B cell (primary cell): ENCODE results near the gene RALGAPB. TPM values are rescaled to one million over a fixed set of nuclear protein-coding genes. Genes with fewer than 3 reads are reported as not detected.

Source experiments
- ATAC-seq: fragments of 200-7000 bp; cut with Tn5 transposase; one replicate; pipeline ENCODE4 v1.10.0; 2021; ENCODE audit warnings: low read depth, mild to moderate bottlenecking, moderate number of reproducible peaks, moderate library complexity
- CTCF ChIA-PET: fragments of 350-600 bp; sonication (Branson Sonifier 250); formaldehyde crosslinking; loops from one replicate; lab custom pipeline; 2021; ENCODE audit warnings: antibody characterized with exemption, inconsistent platforms; lab: Charles Lee
- POLR2A ChIA-PET: fragments of 350-600 bp; sonication (Branson Sonifier 250); formaldehyde crosslinking; loops from one replicate; lab custom pipeline; 2021; ENCODE audit warnings: antibody characterized with exemption; lab: Charles Lee
- DNase-seq: peaks from one replicate; pipeline ENCODE4 v3.0.0; 2013
- H2AFZ ChIP-seq: 2 replicates; pipeline ENCODE4 v1.6.1; 2012; ENCODE audit warnings: mild to moderate bottlenecking, low read depth, low read length; ENCODE audit not compliant: insufficient read depth, poor library complexity, severe bottlenecking
- H3K27ac ChIP-seq, 2 donors: 1 replicate in 1 of 2; 2 replicates in 1 of 2; pipeline ENCODE4 v1.5.1; 2012 to 2013; ENCODE audit warnings: low read length in 2 of 2, mild to moderate bottlenecking in 2 of 2, moderate library complexity in 1 of 2
- H3K27me3 ChIP-seq, 4 experiments: fragments of 200-600 bp in 1 of 4; sonication (generic) in 1 of 4; replicated peaks in 1 of 4; 1 replicate in 2 of 4; 2 replicates in 2 of 4; pipeline versions ENCODE4 v1.6.1 to v1.7.0; 2013 to 2016; ENCODE audit warnings: low read length in 3 of 4, mild to moderate bottlenecking in 2 of 4, mixed read lengths in 1 of 4, moderate library complexity in 1 of 4; ENCODE audit not compliant: insufficient read depth in 4 of 4, control insufficient read depth in 3 of 4; ENCODE audit errors: control extremely low read depth in 1 of 4
- H3K36me3 ChIP-seq, 2 experiments: replicated peaks in 1 of 2; 1 replicate in 1 of 2; 2 replicates in 1 of 2; pipeline versions ENCODE4 v1.6.1 to v1.7.1; 2013; ENCODE audit warnings: low read length in 1 of 2; ENCODE audit not compliant: insufficient read depth in 2 of 2, control insufficient read depth in 1 of 2; ENCODE audit errors: control extremely low read depth in 1 of 2, extremely low read depth in 1 of 2
- H3K4me1 ChIP-seq, 2 donors: fragments of 200-600 bp in 1 of 2; sonication (generic) in 1 of 2; 1 replicate in 1 of 2; 2 replicates in 1 of 2; pipeline versions ENCODE4 v1.5.1 to v1.6.1; 2013 to 2017; ENCODE audit warnings: low read length in 2 of 2; ENCODE audit not compliant: control insufficient read depth in 2 of 2, insufficient read depth in 2 of 2
- H3K4me2 ChIP-seq: replicated peaks from 2 replicates; pipeline ENCODE3; 2012; ENCODE audit warnings: mild to moderate bottlenecking, low read depth, low read length; ENCODE audit not compliant: poor library complexity, severe bottlenecking
- H3K4me3 ChIP-seq, 5 experiments: fragments of 200-600 bp in 1 of 5; sonication (generic) in 1 of 5; 1 replicate in 3 of 5; 2 replicates in 2 of 5; pipeline versions ENCODE4 v1.5.1 to v1.7.0; 2011 to 2016; ENCODE audit warnings: low read length in 4 of 5, mild to moderate bottlenecking in 4 of 5, low read depth in 2 of 5, control low read depth in 1 of 5, moderate library complexity in 1 of 5; ENCODE audit not compliant: insufficient read depth in 1 of 5; ENCODE audit errors: control extremely low read depth in 1 of 5, extremely low read depth in 1 of 5
- H3K79me2 ChIP-seq: fragments of 200-600 bp; sonication (generic); one replicate; pipeline ENCODE4 v1.6.0; 2016; ENCODE audit warnings: low read length; ENCODE audit not compliant: control insufficient read depth, insufficient read depth
- H3K9ac ChIP-seq: fragments of 200-600 bp; sonication (generic); 2 replicates; pipeline ENCODE4 v1.6.1; 2017; ENCODE audit warnings: mild to moderate bottlenecking, low read length, moderate library complexity
- H3K9me3 ChIP-seq, 3 donors: one replicate each; pipeline versions ENCODE4 v1.6.1 to v1.7.1; 2013; ENCODE audit warnings: low read length in 2 of 3; ENCODE audit not compliant: control insufficient read depth in 2 of 3, insufficient read depth in 1 of 3; ENCODE audit errors: control extremely low read depth in 1 of 3
- H4K20me1 ChIP-seq: 2 replicates; pipeline ENCODE4 v1.6.0; 2012; ENCODE audit warnings: mild to moderate bottlenecking, low read length; ENCODE audit not compliant: insufficient read depth, control insufficient read depth, poor library complexity, severe bottlenecking
- H3K27ac Mint-ChIP-seq: one replicate; pipeline ENCODE4 v1.8.0; 2021; ENCODE audit warnings: mixed read lengths
- H3K27me3 Mint-ChIP-seq: one replicate; pipeline ENCODE4 v1.8.0; 2021; ENCODE audit warnings: mixed read lengths
- H3K4me1 Mint-ChIP-seq: one replicate; pipeline ENCODE4 v1.8.0; 2021; ENCODE audit warnings: mixed read lengths
- H3K4me3 Mint-ChIP-seq: one replicate; pipeline ENCODE4 v1.8.0; 2021; ENCODE audit warnings: mixed read lengths
- H3K9me3 Mint-ChIP-seq: one replicate; pipeline ENCODE4 v1.8.0; 2022; ENCODE audit warnings: mixed read lengths; ENCODE audit not compliant: insufficient read depth
- EZH2 ChIP-seq: IDR thresholded peaks from 2 replicates; pipeline ENCODE4 v1.6.1; 2012; ENCODE audit warnings: borderline replicate concordance, low read depth, mild to moderate bottlenecking, moderate library complexity, low read length; ENCODE audit not compliant: insufficient read depth, poor library complexity, severe bottlenecking
- WGBS: methylation state at CpG from one replicate; pipeline ENCODE4 v1.1.5; 2013; ENCODE audit warnings: missing lambda C conversion rate; ENCODE audit not compliant: insufficient coverage; 5-methylcytosine and 5-hydroxymethylcytosine counted together
- intact Hi-C: fragments of 100-400 bp; cut with micrococcal nuclease; formaldehyde crosslinking; loops from one replicate; pipeline ENCODE4 v1.10.0; 2022
- polyA plus RNA-seq: library from polyadenylated mRNA; depleted of rRNA; stranded (reverse); fragments of >200 nt; gene quantifications from 2 replicates; pipeline ENCODE4 v1.2.3, GENCODE V29; 2012
- total RNA-seq, 2 donors: library from RNA; stranded (reverse); fragments of 120-200 nt in 1 of 2; gene quantifications; 1 replicate in 1 of 2; 2 replicates in 1 of 2; pipeline versions ENCODE4 v1.2.3 to v1.2.4, GENCODE V29; 2013 to 2022
- TF ChIP-seq, protein P1 (sequence below): fragments of 200-600 bp; IDR thresholded peaks from one replicate; pipeline ENCODE4 v1.8.0; 2022; ENCODE audit warnings: antibody characterized with exemption, mild to moderate bottlenecking

RALGAPB gene
- total and polyA plus RNA-seq, 2 donors (not counting 1 experiment from before 2014, with no cell fraction given), result 15.0 to 58.3 TPM

- H3K9me3 Mint-ChIP-seq, result no peaks in the 10 kb centered on the region
- ChIA-PET CTCF (no interaction called here), POLR2A (no interaction called here)
- Histone ChIP-seq H3K4me1 (peaks cover 5 to 9% of the 10 kb centered on the region in 2 donors), H3K4me2 (no peak overlapping the region), H2AFZ (no peak overlapping the region), H3K27me3 (peaks cover 0 to 32% (median 16%) of the 10 kb centered on the region in 4 experiments), H3K27ac (no peak overlapping the region), H3K9ac (no peak overlapping the region), H3K4me3 (no peak overlapping the region), H3K36me3 (no peaks in the 10 kb centered on the region), H3K79me2 (no peaks in the 10 kb centered on the region), H4K20me1 (no peaks in the 10 kb centered on the region), H3K9me3 (peaks cover 0 to 5% (median 0%) of the 10 kb centered on the region in 3 donors)
- no peak for ATAC-seq
- no peak for TF ChIP-seq EZH2
- TF ChIP-seq, protein P1, sequence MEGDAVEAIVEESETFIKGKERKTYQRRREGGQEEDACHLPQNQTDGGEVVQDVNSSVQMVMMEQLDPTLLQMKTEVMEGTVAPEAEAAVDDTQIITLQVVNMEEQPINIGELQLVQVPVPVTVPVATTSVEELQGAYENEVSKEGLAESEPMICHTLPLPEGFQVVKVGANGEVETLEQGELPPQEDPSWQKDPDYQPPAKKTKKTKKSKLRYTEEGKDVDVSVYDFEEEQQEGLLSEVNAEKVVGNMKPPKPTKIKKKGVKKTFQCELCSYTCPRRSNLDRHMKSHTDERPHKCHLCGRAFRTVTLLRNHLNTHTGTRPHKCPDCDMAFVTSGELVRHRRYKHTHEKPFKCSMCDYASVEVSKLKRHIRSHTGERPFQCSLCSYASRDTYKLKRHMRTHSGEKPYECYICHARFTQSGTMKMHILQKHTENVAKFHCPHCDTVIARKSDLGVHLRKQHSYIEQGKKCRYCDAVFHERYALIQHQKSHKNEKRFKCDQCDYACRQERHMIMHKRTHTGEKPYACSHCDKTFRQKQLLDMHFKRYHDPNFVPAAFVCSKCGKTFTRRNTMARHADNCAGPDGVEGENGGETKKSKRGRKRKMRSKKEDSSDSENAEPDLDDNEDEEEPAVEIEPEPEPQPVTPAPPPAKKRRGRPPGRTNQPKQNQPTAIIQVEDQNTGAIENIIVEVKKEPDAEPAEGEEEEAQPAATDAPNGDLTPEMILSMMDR, result no peak
- intact Hi-C loops, result no loop called here
- H3K4me3 Mint-ChIP-seq, result no peak overlapping the region
- peaks cover 67% of the 10 kb centered on the region for H3K27me3 Mint-ChIP-seq
- no peak overlapping the region for H3K27ac Mint-ChIP-seq
- 17% methylated on average over 3 of the region's 5 CpGs for WGBS
- DNase-seq, result no peak
- H3K4me1 Mint-ChIP-seq, result peaks cover 8% of the 10 kb centered on the region
These were observed 129.5 kb downstream of the RALGAPB start for GRCh38 chr20:38602185-38602581.

DNA sequence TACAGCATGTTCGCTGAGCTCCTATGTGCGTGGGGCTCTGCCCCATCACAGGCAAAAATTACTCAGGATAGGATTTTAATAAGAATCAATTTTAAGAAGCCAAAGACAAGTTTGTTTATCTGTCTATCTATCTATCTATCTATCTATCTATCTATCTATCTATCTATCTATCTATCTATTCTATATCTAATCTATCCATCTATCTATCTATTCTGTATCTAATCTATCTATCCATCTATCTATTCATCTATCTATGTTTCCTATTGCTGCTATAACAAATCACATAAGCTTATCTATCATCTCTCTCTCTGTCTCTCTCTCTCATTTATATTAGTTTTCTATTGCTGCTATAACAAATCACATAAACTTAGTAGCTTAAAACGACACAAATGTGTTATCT, 130.6 kb downstream of the RALGAPB start:
- POLR2A ChIA-PET, result no interaction called here
- intact Hi-C loops, result no loop called here
- ATAC-seq (no peak), DNase-seq (no peak)
- H3K79me2 ChIP-seq, result no peaks in the 10 kb centered on the region
- Mint-ChIP-seq H3K27me3 (peaks cover 66% of the 10 kb centered on the region), H3K4me3 (no peak overlapping the region), H3K9me3 (no peaks in the 10 kb centered on the region), H3K27ac (no peak overlapping the region), H3K4me1 (peaks cover 8% of the 10 kb centered on the region)
- peaks cover 0 to 5% (median 0%) of the 10 kb centered on the region in 3 donors for H3K9me3 ChIP-seq
- peaks cover 5 to 9% of the 10 kb centered on the region in 2 donors for H3K4me1 ChIP-seq
- H2AFZ ChIP-seq, result no peak overlapping the region
- WGBS, result no CpG with 5 or more reads among the region's 3 CpGs
- H3K27me3 ChIP-seq, result peaks cover 0 to 32% (median 16%) of the 10 kb centered on the region in 4 experiments
- no peak overlapping the region for H3K4me3 ChIP-seq
- no peaks in the 10 kb centered on the region for H4K20me1 ChIP-seq
- H3K36me3 ChIP-seq, result no peaks in the 10 kb centered on the region
- TF ChIP-seq, protein P1, result no peak
- no peak for TF ChIP-seq EZH2
- H3K4me2 ChIP-seq, result no peak overlapping the region
- no peak overlapping the region for H3K9ac ChIP-seq
- H3K27ac ChIP-seq, result no peak overlapping the region
- CTCF ChIA-PET, result no interaction called here
